Measurements from ENCODE around the gene AJAP1.

AJAP1 gene

DNA sequence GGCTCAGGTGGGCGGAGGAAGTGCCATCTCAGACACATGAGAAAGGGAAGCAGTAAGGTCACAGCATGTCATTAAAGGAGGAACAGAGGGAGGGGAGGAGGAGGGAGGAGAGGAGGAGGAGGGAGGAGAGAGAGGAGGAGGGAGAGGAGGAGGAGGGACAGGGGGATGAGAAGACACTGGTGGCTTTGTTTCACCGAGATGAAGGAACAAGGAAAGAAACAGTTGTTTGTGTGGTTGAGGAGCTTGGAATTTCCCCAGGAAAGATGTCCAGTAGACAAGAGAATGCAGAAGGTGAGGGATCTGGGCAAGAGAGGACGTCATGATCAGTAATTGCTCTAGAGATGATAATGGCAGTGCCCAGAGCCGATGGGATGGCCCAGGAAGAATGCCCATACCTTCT lies 97.7 kb downstream of the AJAP1 start:
- TF ChIP-seq, protein P1, sequence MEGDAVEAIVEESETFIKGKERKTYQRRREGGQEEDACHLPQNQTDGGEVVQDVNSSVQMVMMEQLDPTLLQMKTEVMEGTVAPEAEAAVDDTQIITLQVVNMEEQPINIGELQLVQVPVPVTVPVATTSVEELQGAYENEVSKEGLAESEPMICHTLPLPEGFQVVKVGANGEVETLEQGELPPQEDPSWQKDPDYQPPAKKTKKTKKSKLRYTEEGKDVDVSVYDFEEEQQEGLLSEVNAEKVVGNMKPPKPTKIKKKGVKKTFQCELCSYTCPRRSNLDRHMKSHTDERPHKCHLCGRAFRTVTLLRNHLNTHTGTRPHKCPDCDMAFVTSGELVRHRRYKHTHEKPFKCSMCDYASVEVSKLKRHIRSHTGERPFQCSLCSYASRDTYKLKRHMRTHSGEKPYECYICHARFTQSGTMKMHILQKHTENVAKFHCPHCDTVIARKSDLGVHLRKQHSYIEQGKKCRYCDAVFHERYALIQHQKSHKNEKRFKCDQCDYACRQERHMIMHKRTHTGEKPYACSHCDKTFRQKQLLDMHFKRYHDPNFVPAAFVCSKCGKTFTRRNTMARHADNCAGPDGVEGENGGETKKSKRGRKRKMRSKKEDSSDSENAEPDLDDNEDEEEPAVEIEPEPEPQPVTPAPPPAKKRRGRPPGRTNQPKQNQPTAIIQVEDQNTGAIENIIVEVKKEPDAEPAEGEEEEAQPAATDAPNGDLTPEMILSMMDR (IDR thresholded peaks at IDR 0.05): no peak
- no peak for TF ChIP-seq ZFX (IDR thresholded peaks at IDR 0.05; ENCODE audit: borderline replicate concordance)
- H3K27ac ChIP-seq: no peak overlapping the region

DNA sequence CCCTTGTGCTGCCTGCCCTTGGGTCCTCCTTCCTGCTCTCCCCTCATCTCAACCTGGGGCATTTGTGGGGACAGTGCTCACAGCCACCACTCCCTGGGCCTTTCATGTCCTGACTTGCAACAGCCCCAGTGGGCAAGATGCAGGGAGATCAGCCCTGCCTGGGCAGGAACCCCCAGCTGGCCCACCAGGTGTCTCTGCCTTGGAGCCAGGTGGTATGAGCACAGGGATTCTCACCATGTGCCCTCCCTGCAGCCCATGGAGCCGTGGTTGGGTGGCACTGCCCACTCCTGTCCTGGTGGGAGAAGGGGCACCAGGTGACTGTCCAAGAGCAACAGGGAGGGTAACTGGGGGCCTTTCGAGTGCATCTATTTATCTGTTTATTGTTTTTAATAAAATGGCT lies 100.4 kb downstream of the AJAP1 start:
- TF ChIP-seq, protein P1 (IDR thresholded peaks at IDR 0.05): no peak
- no peak for TF ChIP-seq ZFX (IDR thresholded peaks at IDR 0.05; ENCODE audit: borderline replicate concordance)
- no peak overlapping the region for H3K27ac ChIP-seq

DNA sequence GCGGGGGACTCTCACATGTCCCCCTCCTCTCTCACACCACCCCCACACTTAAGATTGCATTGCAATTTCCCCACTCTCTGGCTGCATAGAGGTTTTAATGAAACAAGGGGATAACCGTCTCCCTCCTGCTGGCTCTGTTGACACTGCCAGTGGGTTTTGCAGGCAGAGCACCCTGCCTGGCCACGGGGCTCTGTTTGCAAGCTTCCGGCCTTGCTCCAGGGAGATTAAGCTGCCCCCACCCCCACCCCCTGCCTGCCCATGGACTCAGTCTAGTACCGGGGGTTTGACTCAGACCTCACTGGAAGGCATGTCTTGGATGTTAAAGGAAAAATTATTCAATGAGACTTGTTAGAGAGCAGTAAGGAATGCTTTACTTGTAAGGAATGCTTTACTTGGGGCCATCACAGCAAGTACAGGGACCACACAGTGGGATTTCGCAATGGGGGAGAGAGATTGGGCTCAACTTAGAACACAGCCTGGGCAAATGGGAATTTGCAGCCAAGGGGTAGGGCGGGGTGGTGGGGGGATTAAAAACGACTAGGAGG lies 101.0 kb downstream of the AJAP1 start:
- H3K27ac ChIP-seq: no peak overlapping the region
- TF ChIP-seq, protein P1 (IDR thresholded peaks at IDR 0.05): no peak

DNA sequence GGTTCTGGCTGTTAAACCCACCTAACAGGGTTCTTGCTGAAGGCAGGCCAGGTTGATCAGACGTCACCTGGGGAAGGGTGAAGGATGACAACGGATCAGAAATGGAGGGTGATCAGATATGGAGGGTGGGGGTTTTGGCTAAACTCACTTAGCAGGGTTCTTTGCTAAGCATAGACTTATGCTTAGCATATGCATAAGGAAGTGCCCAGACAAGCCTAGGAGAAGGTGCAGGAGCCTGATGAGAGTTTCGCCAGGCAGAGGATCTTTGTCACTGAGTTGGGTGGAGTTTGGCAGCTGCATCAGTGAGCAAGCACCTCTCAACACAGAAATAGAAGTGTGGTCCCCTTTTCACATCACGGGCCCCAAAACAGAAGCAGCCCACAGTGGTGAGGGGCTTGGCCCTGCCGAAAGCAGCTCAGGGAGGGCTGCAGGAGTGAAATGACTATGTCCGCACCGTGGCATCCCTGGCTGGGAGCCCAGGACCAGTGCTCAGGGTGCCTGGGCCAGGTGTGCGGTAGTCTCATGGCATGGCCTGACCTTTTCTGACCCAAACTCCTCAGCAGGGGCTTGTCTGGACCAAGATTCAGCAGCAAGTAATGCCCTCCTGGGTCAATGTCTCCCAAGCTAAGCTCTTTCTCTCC lies 101.6 kb downstream of the AJAP1 start:
- TF ChIP-seq ZFX (IDR thresholded peaks at IDR 0.05; ENCODE audit: borderline replicate concordance): no peak
- TF ChIP-seq, protein P1 (IDR thresholded peaks at IDR 0.05): no peak
- no peak overlapping the region for H3K27ac ChIP-seq

DNA sequence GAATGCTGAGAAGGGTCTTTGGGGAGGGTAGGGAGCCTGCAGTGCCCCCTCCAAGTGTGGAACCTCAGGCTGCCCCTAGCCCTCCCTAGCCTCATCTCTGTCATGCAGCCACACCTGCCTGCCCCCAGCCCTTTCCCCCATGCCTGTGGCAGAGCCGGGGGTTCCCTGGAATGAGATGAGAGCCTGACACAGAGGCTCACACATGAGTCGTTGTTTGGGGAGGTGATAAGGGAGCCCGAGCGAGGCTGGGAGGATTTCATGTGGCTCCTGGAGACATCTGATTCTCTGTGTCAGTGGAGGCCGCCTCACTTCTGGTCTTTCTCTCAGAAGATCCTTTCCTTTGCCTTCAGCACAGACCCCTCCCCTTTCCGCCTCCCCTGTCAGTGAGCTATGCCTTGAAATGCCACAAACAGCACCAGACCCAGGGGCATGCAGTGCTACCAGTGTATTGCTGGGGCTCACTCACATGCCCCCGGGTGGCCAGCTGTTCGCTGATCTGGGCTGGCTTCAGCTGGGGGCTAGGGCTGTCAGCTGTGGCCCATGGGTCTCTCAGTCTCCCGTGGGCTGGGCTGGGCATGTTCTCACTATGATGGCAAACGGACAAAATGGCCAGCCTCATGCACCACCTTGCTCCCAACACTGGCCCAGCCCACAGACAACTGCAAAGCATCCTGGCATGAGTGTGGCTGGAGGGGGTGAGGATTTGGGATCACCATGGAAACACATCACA lies 102.6 kb downstream of the AJAP1 start:
- TF ChIP-seq, protein P1 (IDR thresholded peaks at IDR 0.05): no peak
- TF ChIP-seq ZFX (IDR thresholded peaks at IDR 0.05; ENCODE audit: borderline replicate concordance): no peak
- no peak overlapping the region for H3K27ac ChIP-seq

DNA sequence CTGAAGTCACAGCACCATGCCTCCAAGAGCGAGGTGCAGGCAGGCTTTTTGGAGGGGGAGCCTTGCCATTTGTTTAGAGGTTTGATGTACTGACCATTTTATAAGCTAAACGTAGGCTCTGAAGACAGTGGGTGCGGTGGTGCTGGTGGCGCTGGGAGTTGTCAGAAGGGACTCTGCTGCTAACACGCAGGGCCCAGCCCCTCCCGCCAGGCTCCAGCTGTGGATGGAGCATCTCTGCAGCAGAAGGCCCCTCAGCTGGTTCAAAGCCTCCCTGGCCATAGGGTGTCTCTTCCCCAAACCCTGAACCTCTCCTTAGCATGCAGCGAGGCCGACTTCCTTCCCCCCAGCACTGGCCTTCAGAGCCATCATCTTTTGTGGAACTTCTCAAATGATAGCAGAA lies 105.3 kb downstream of the AJAP1 start:
- TF ChIP-seq, protein P1 (IDR thresholded peaks at IDR 0.05): no peak
- TF ChIP-seq ZFX (IDR thresholded peaks at IDR 0.05; ENCODE audit: borderline replicate concordance): no peak
- no peak overlapping the region for H3K27ac ChIP-seq

DNA sequence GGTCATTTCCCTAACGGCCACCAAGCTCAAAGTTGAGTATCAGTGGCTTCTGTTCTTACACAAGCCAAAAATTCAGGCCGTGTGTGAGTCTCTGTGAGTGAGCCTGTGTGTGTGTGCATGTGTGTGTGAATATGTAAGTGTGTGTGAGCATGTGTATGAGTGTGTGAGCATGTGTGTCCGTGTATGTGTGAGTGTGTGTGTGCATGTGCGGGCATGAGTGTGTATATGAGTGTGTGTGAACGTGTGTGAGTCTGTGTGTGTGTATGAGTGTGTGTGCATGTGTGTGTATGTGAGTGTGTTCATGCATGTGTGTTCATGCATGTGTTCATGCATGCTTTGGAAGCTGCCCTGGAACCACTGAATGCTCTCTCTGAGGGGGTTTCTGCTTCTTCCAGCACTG lies 105.7 kb downstream of the AJAP1 start:
- TF ChIP-seq, protein P1 (IDR thresholded peaks at IDR 0.05): no peak
- no peak for TF ChIP-seq ZFX (IDR thresholded peaks at IDR 0.05; ENCODE audit: borderline replicate concordance)
- no peak overlapping the region for H3K27ac ChIP-seq
